SK-N-MC (cell line): Measurements from ENCODE around the gene CEP76.

Source experiments
- EZH2 ChIP-seq: fragments of 200-600 bp; sonication (generic); IDR thresholded peaks from one replicate; pipeline ENCODE4 v1.6.1; 2017; ENCODE audit warnings: antibody characterized with exemption
- POLR2AphosphoS5 ChIP-seq: IDR thresholded peaks from 2 replicates; pipeline ENCODE4 v1.6.1; 2012; ENCODE audit warnings: mild to moderate bottlenecking, low read depth, low read length, borderline replicate concordance

DNA sequence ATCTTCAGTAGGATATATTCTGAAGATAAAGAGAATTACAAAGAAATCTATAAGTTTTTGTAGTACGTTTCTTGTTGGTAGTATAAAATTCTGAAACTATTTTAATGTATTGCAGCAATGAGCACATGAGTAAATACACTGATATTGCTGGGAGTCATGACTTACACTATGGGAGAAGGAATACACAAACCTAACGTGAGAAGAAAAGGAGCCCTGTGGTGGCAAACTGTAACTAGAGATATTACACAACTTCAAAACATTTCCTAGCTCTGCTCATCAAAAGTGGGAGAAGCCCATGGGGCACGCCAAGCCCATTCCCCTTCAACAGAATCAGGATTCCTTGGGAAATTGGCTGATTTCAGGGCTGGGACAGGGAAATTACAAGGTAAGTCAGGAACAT, 65.1 kb downstream of the CEP76 start:
- no peak for TF ChIP-seq POLR2AphosphoS5
- TF ChIP-seq EZH2 = no peak
